ACHN (cell line): ENCODE results near the gene CSPG5.

Experiments used
- DNase-seq: peaks from one replicate; pipeline ENCODE4 v3.0.0-alpha.2; 2015
- in situ Hi-C: cut with HindIII; loops from 2 replicates; pipeline ENCODE4 v1.10.0; 2017; ENCODE audit warnings: low sequenced_read_pairs, low pct_ligation_motif_present, low pct_unique_long_range_greater_than_20kb

CSPG5 gene

GRCh38 chr3:47554335-47554734 is 24.3 kb downstream of the CSPG5 start:
- in situ Hi-C loops: no loop called here
- DNase-seq: no peak

DNA sequence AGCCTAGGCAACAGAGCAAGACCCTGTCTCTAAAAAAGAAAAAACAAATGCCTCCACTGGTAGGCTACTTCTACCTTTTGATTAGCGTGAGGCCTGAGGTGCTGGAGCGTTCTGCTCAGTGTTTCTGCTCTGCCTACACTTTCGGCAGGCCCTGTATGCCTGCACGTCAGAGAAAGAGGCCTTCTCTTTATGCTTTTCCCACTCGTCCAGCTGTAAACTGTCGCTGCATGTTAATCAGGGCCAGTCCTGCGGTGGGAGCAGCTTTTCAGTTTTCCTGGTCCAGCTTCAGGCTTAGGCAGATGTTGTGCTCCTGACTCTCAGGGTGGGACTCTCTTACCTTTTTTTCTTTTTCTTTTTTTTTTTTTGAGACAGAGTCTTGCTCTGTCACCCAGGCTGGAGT is 25.3 kb downstream of the CSPG5 start:
- in situ Hi-C loops: no loop called here
- no peak for DNase-seq

- no peak for DNase-seq
- in situ Hi-C loops: no loop called here
Observed at GRCh38 chr3:47542471-47543173, 36.0 kb downstream of the CSPG5 start.

- in situ Hi-C loops: no loop called here
- no peak for DNase-seq
Observed at GRCh38 chr3:47541583-47542108, 37.0 kb downstream of the CSPG5 start.

DNA sequence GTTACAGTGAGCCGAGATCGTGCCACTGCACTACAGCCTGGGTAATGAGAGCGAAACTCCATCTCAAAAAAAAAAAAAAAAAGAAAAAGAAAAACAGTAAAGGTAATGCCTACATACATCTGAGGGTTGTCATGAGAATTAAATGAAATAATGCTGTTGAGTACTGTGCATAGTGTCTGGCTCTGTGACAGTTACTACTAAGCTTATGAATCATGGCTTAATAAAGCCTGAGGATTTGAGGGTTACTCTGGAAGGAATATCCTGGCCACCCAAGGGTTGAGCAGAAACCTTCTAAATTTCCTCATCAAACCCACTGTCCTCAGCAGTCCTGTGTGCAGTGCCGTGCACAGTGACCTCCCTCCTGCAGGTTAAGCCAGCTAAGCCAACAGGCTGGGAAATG is 38.4 kb downstream of the CSPG5 start:
- no peak for DNase-seq
- in situ Hi-C loops: no loop called here

GRCh38 chr3:47536967-47537366 is 41.7 kb downstream of the CSPG5 start:
- in situ Hi-C loops: no loop called here

DNA sequence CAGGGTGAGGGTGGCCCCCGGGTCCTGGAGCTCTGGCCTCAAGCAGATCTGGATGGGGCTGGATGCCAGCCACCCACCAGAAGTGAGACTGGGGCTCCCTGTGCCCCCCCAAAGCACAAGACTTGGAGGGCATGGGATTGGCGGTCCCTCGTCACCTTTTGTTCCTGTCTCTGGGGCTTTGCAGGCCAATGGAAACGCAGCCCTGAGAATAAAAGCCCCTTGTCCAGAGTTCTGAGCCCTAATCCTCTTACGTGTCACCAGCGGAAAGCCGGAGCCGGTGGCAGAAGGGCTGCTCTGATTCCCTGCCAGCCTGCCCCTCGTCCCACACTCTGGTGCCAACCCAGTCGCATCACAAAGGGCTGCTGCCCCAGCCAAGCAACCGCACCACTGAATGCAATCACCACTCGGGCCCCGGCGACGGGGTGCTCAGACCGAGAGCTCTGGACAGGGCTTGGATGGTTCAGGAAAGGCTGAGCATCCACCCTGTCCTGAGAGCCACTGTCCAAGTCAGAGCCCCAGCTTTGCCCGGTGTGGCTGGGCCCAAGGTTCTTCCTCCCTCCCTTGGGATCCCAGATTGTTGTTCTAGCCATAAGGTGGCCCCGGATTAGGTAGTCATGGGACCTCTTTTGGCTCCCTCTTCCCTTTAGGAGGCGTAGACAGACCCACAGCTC is 42.3 kb downstream of the CSPG5 start:
- in situ Hi-C loops: no loop called here
- no peak for DNase-seq

More at GRCh38 chr3:47536967-47537366, 41.7 kb downstream of the CSPG5 start:
- no peak for DNase-seq

GRCh38 chr3:47533996-47534454 is 44.6 kb downstream of the CSPG5 start:
- in situ Hi-C loops: no loop called here

DNA sequence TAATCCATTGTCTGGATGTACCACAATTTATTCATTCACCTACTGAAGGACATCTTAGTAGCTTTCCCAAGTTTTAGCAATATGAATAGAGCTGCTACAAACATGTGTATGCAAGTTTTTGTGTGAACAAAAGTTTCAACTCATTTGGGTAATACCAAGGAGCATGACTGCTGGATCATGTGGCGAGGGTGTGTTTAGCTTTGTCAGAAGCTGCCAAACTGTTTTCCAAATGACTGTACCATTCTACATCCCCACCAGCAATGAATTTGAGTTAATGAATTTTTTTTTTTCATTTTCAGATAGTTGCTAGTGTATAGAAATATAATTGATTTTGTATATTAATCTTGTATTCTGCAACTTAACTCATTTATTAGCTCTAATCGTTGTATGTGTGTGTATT is 45.2 kb downstream of the CSPG5 start:
- no peak for DNase-seq
- in situ Hi-C loops: no loop called here

More at GRCh38 chr3:47533996-47534454, 44.6 kb downstream of the CSPG5 start:
- no peak for DNase-seq

DNA sequence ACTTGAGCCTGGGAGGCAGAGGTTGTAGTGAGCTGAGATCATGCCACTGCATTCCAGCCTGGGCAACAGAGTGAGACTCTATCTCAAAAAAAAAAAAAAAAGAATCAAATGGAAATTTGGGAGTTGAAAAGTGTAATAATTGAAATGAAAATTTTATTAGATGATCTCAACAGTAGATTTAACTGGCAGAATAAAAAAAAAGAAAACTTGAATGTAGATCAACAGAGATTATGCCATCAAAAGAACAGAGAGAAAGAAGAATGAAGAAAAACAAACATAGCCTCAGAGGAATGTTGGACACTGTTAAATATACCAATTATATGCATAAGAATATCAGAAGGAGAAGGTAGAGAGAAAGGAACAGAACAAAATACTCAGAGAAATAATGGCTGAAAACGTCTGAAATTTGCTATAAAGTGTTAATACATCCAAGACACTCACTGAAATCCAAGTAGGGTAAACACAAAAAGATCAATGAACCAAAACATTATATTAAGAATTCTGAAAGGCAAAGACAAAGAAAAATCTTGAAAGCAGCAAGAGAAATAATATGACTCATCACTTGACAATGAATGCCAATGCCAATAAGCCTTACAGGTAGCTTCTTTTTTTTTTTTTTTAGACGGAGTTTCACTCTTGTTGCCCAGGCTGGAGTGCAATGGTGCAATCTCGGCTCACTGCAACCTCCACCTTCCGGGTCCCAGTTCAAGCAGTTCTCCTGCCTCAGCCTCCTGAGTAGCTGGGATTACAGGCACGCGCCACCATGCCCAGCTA is 50.5 kb downstream of the CSPG5 start:
- in situ Hi-C loops: no loop called here

GRCh38 chr3:47525617-47526016 is 53.0 kb downstream of the CSPG5 start:
- no peak for DNase-seq
- in situ Hi-C loops: no loop called here

More for the DNA sequence above, 50.5 kb downstream of the CSPG5 start:
- peak; percentile 11 for DNase-seq

GRCh38 chr3:47523310-47524073 is 55.2 kb downstream of the CSPG5 start:
- no peak for DNase-seq
- in situ Hi-C loops: no loop called here

DNA sequence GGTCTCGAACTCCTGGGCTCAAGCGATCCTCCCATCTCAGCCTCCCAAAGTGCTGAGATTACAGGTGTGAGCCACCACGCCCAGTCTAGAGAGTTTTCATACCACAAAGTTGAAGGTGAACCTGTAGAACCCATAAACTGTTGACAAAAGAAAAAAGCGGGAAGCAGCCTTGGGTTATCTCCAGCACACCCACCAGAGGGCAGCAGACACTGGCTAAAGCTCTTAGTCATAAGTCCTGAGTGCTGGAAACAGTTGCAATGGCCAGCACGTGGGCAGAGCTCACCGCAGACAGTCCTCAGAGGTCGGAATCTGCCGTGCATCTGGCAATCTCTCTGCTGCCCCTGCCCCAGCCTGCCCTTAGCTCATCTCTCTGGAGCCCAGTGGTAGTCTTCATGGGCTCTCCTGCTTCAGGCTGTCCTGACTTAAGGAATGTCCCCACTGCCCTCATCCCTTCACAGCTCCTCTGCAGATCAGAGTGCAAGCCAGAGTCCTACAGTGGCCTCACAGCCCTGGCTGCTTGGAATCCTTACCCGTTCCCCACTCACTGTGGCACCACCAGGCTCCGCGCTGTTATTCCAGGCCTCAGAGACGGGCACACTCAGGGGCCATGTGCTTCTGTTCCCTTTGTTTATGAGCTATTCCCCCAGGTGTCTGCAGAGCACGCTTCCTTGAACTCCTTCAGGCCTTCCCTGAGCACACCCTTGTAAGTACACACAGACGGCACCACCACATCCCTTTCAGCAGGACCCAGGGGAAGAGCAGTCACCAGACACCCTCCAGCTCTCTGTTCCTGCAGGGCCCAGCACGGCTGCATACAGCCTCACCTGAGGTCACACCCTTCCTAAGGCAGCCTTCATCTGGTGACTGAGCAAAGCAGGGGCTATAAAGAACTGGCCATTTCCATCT is 56.3 kb downstream of the CSPG5 start:
- in situ Hi-C loops: no loop called here
- peak; percentile 82 for DNase-seq

DNA sequence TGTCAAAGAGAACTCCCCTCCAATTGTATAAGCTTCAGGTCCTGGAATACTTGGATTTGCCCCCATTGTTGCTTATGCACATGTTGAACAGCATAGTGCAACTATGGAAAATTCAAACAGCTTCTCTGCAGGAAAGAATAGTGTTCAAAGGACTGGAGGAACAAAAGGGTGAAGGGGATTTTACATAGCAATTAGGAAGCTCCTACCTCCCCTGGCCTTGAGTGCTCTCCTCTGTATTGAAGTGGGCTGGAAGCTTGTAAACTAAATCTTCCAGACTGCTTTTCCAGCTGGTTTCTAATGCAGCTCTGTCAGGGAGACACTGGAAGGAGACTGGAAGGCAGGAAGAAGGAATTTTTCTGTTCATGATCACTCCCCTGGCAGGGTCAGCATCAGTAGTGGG is 57.9 kb downstream of the CSPG5 start:
- in situ Hi-C loops: no loop called here
- no peak for DNase-seq

GRCh38 chr3:47517937-47518336 is 60.7 kb downstream of the CSPG5 start:
- in situ Hi-C loops: no loop called here
- no peak for DNase-seq

GRCh38 chr3:47515864-47516319 is 62.8 kb downstream of the CSPG5 start:
- DNase-seq: no peak
- in situ Hi-C loops: no loop called here

GRCh38 chr3:47515100-47515499 is 63.6 kb downstream of the CSPG5 start:
- no peak for DNase-seq
- in situ Hi-C loops: no loop called here
